ENCODE data around the gene ADGRF3.
"Not testable (repeated sequence)": the region's sequence is repeated elsewhere in the genome, so short reads cannot be mapped to it uniquely, and the experiment has no call there.

Gene ADGRF3

DNA sequence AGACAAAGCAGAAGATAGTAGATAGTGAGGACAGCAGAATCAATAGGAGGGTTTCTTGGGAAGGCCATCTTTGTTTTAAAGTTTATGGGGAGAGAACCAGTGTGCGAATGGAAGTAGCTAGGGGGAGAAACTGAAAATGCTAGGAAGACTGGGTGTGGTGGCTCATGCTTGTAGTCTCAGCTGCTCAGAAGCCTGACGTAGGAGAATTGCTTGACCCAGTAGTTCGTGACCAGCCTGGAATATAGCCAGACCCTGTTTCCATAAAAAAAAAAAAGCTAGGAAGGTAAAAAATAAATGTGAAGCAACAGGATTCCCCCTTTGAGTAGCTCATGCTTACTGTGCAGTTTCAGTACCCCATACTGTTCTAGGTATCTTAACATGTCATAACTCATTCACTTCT is 36.0 kb upstream of the ADGRF3 start:
- no peak overlapping the region for H3K4me3 ChIP-seq (replicated peaks; ENCODE audit: insufficient read depth, low read length)
- no peak overlapping the region for H3K27ac ChIP-seq (replicated peaks)
- no peak for DNase-seq (ENCODE audit: low read depth in 1 of 2, low spot score in 1 of 2)
- TF ChIP-seq GABPA (IDR thresholded peaks at IDR 0.05; ENCODE audit: low read depth) (no peak), POLR2AphosphoS5 (IDR thresholded peaks at IDR 0.05; ENCODE audit: low read depth) (no peak), SPI1 (IDR thresholded peaks at IDR 0.05; ENCODE audit: borderline replicate concordance, low read depth) (no peak)
- TF ChIP-seq, protein P1, sequence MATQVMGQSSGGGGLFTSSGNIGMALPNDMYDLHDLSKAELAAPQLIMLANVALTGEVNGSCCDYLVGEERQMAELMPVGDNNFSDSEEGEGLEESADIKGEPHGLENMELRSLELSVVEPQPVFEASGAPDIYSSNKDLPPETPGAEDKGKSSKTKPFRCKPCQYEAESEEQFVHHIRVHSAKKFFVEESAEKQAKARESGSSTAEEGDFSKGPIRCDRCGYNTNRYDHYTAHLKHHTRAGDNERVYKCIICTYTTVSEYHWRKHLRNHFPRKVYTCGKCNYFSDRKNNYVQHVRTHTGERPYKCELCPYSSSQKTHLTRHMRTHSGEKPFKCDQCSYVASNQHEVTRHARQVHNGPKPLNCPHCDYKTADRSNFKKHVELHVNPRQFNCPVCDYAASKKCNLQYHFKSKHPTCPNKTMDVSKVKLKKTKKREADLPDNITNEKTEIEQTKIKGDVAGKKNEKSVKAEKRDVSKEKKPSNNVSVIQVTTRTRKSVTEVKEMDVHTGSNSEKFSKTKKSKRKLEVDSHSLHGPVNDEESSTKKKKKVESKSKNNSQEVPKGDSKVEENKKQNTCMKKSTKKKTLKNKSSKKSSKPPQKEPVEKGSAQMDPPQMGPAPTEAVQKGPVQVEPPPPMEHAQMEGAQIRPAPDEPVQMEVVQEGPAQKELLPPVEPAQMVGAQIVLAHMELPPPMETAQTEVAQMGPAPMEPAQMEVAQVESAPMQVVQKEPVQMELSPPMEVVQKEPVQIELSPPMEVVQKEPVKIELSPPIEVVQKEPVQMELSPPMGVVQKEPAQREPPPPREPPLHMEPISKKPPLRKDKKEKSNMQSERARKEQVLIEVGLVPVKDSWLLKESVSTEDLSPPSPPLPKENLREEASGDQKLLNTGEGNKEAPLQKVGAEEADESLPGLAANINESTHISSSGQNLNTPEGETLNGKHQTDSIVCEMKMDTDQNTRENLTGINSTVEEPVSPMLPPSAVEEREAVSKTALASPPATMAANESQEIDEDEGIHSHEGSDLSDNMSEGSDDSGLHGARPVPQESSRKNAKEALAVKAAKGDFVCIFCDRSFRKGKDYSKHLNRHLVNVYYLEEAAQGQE (IDR thresholded peaks at IDR 0.05; ENCODE audit: insufficient replicate concordance, low read depth), result no peak
- TF ChIP-seq, protein P2, sequence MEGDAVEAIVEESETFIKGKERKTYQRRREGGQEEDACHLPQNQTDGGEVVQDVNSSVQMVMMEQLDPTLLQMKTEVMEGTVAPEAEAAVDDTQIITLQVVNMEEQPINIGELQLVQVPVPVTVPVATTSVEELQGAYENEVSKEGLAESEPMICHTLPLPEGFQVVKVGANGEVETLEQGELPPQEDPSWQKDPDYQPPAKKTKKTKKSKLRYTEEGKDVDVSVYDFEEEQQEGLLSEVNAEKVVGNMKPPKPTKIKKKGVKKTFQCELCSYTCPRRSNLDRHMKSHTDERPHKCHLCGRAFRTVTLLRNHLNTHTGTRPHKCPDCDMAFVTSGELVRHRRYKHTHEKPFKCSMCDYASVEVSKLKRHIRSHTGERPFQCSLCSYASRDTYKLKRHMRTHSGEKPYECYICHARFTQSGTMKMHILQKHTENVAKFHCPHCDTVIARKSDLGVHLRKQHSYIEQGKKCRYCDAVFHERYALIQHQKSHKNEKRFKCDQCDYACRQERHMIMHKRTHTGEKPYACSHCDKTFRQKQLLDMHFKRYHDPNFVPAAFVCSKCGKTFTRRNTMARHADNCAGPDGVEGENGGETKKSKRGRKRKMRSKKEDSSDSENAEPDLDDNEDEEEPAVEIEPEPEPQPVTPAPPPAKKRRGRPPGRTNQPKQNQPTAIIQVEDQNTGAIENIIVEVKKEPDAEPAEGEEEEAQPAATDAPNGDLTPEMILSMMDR (IDR thresholded peaks at IDR 0.05; ENCODE audit: insufficient read depth, low read length), result no peak
- no peaks in the 10 kb centered on the region for H3K27me3 ChIP-seq (ENCODE audit: insufficient read depth, poor library complexity, severe bottlenecking)

DNA sequence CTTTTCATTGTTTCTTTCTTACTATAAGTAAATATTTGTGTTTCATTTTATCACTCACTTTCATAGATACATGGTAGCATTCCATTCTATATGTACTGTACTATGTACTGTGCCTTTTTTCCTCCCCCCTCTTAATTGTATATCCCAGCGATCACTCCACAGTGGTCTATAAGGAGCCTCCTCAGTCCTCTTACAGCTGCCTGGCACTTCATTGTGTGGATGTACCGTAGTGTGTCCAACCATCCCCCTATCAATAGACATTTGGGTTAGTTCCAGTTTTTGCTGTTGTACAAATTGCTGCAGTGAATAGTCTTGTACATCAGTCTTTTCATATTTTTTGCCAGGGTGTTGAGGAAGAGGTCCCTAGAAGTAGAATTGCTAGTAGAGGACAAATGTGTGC is 33.7 kb upstream of the ADGRF3 start:
- TF ChIP-seq, protein P2 (IDR thresholded peaks at IDR 0.05; ENCODE audit: insufficient read depth, low read length), result no peak
- TF ChIP-seq GABPA (IDR thresholded peaks at IDR 0.05; ENCODE audit: low read depth) (no peak), SPI1 (IDR thresholded peaks at IDR 0.05; ENCODE audit: borderline replicate concordance, low read depth) (no peak), POLR2AphosphoS5 (IDR thresholded peaks at IDR 0.05; ENCODE audit: low read depth) (no peak)
- TF ChIP-seq, protein P1 (IDR thresholded peaks at IDR 0.05; ENCODE audit: insufficient replicate concordance, low read depth), result no peak

DNA sequence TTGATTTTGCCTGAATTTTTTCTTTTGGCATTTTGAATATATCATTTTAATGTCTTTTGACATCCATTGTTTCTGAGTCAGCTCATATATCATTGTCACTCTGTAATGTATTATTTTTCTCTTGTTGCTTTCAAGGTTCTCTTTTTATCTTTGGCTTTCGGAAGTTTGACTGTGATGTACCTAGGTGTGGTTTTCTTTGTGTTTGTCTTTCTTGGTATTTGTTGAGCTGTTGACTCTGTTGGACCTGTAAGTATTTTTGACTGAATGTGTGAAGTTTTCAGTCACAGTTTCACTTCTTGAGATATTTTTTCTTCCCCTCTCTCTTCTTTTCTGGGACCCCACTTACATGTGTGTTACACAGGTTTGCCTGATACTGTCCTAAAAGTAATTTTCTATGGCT is 30.2 kb upstream of the ADGRF3 start:
- no peak overlapping the region for H3K27ac ChIP-seq (replicated peaks)
- TF ChIP-seq SPI1 (IDR thresholded peaks at IDR 0.05; ENCODE audit: borderline replicate concordance, low read depth), result no peak
- TF ChIP-seq GABPA (IDR thresholded peaks at IDR 0.05; ENCODE audit: low read depth), result no peak
- TF ChIP-seq, protein P1 (IDR thresholded peaks at IDR 0.05; ENCODE audit: insufficient replicate concordance, low read depth), result no peak
- TF ChIP-seq POLR2AphosphoS5 (IDR thresholded peaks at IDR 0.05; ENCODE audit: low read depth), result no peak
- TF ChIP-seq, protein P2 (IDR thresholded peaks at IDR 0.05; ENCODE audit: insufficient read depth, low read length), result no peak
- no peak for DNase-seq (ENCODE audit: low read depth in 1 of 2, low spot score in 1 of 2)
- no peaks in the 10 kb centered on the region for H3K27me3 ChIP-seq (ENCODE audit: insufficient read depth, poor library complexity, severe bottlenecking)
- H3K4me3 ChIP-seq (replicated peaks; ENCODE audit: insufficient read depth, low read length), result no peak overlapping the region

More for the DNA sequence above, 33.7 kb upstream of the ADGRF3 start:
- Histone ChIP-seq H3K27me3 (ENCODE audit: insufficient read depth, poor library complexity, severe bottlenecking) (no peaks in the 10 kb centered on the region), H3K4me3 (replicated peaks; ENCODE audit: insufficient read depth, low read length) (no peak overlapping the region), H3K27ac (replicated peaks) (no peak overlapping the region)
- DNase-seq (ENCODE audit: low read depth in 1 of 2, low spot score in 1 of 2), result no peak

DNA sequence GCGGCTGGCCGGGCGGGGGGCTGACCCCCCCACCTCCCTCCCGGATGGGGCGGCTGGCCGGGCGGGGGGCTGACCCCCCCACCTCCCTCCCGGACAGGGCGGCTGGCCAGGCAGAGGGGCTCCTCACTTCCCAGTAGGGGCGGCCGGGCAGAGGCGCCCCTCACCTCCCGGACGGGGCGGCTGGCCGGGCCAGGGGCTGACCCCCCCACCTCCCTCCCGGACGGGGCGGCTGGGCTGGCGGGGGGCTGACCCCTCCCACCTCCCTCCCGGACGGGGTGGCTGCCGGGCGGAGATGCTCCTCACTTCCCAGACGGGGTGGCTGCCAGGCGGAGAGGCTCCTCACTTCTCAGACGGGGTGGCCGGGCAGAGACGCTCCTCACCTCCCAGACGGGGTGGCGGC is 24.3 kb upstream of the ADGRF3 start:
- H3K27me3 ChIP-seq (ENCODE audit: insufficient read depth, poor library complexity, severe bottlenecking); H3K4me3 ChIP-seq (replicated peaks; ENCODE audit: insufficient read depth, low read length); H3K27ac ChIP-seq (replicated peaks); DNase-seq (ENCODE audit: low read depth in 1 of 2, low spot score in 1 of 2): not testable (repeated sequence)

DNA sequence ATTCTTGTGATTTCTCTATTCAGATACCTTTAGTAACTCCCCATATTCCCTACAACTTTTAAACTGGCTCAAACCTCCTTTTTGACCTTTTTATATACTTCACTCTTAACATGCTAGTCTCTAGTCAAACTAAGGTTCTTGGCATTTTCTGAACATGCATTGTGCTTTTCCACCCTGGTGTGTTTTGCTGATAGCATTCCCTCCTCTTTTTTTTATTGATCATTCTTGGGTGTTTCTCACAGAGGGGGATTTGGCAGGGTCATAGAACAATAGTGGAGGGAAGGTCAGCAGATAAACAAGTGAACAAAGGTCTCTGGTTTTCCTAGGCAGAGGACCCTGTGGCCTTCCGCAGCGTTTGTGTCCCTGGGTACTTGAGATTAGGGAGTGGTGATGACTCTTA is 23.1 kb upstream of the ADGRF3 start:
- not testable (repeated sequence) for H3K27ac ChIP-seq (replicated peaks); DNase-seq (ENCODE audit: low read depth in 1 of 2, low spot score in 1 of 2); H3K27me3 ChIP-seq (ENCODE audit: insufficient read depth, poor library complexity, severe bottlenecking); H3K4me3 ChIP-seq (replicated peaks; ENCODE audit: insufficient read depth, low read length)

All from HL-60 (cell line).